ENCODE results near the gene CLEC1A.

GRCh38 chr12:10101648-10102220 lies 2.9 kb upstream of the CLEC1A start:
- TF ChIP-seq CTCF (IDR thresholded peaks at IDR 0.05) (no peak), POLR2A (IDR thresholded peaks at IDR 0.05) (no peak)
